ENCODE measurements around the gene NDUFA11. TPM values are rescaled to one million over a fixed set of nuclear protein-coding genes. Genes with fewer than 3 reads are reported as not detected.
A peak's percentile ranks its signal among the peaks of the same experiment; 100 is the strongest.
"Not testable (repeated sequence)": the region's sequence is repeated elsewhere in the genome, so short reads cannot be mapped to it uniquely, and the experiment has no call there.

Gene NDUFA11
- polyA plus RNA-seq, 2 donors, result 328 to 390 TPM

- Histone ChIP-seq H3K4me3 (ENCODE audit: low read depth in 1 of 2, low read length in 2 of 2) (peak overlapping the region in 1 of 2 donors; percentile 41), H3K27ac (ENCODE audit: low read depth in 2 of 2, low read length in 1 of 2) (peak overlapping the region; percentile 89 to 99), H3K27me3 (ENCODE audit: control insufficient read depth in 1 of 2, insufficient read depth in 2 of 2, low read length in 2 of 2) (no peaks in the 10 kb centered on the region), H3K9me3 (ENCODE audit: control insufficient read depth in 2 of 2, insufficient read depth in 1 of 2, low read depth in 1 of 2, low read length in 1 of 2) (no peaks in the 10 kb centered on the region), H3K4me1 (ENCODE audit: control insufficient read depth in 2 of 2, insufficient read depth in 2 of 2, low read length in 1 of 2) (peaks cover 0 to 3% of the 10 kb centered on the region in 2 donors), H3K36me3 (ENCODE audit: control insufficient read depth in 2 of 2, insufficient read depth in 2 of 2, low read length in 1 of 2) (peaks cover 0 to 2% of the 10 kb centered on the region in 2 donors)
- whole genome bisulfite sequencing, 2 donors, result 62 to 68% methylated on average over 6 of the region's 6 CpGs
Observed at GRCh38 chr19:5850189-5850588, 53.4 kb downstream of the NDUFA11 start.

- WGBS, 2 donors, result 58 to 76% methylated on average over 5 of the region's 5 CpGs
Observed at GRCh38 chr19:5848621-5849020, 55.0 kb downstream of the NDUFA11 start.

GRCh38 chr19:5847846-5848245, 55.7 kb downstream of the NDUFA11 start:
- H3K4me1 ChIP-seq (ENCODE audit: control insufficient read depth in 2 of 2, insufficient read depth in 2 of 2, low read length in 1 of 2); H3K36me3 ChIP-seq (ENCODE audit: control insufficient read depth in 2 of 2, insufficient read depth in 2 of 2, low read length in 1 of 2); H3K27me3 ChIP-seq (ENCODE audit: control insufficient read depth in 1 of 2, insufficient read depth in 2 of 2, low read length in 2 of 2); H3K9me3 ChIP-seq (ENCODE audit: control insufficient read depth in 2 of 2, insufficient read depth in 1 of 2, low read depth in 1 of 2, low read length in 1 of 2): not testable (repeated sequence)
- 69 to 81% methylated on average over 10 of the region's 10 CpGs for WGBS, 2 donors
- Histone ChIP-seq H3K27ac (ENCODE audit: low read depth in 2 of 2, low read length in 1 of 2) (peak overlapping the region; percentile 8 to 65), H3K4me3 (ENCODE audit: low read depth in 1 of 2, low read length in 2 of 2) (peak overlapping the region; percentile 18 to 41)

More at GRCh38 chr19:5848621-5849020, 55.0 kb downstream of the NDUFA11 start:
- Histone ChIP-seq H3K27ac (ENCODE audit: low read depth in 2 of 2, low read length in 1 of 2) (peak overlapping the region; percentile 38 to 61), H3K4me3 (ENCODE audit: low read depth in 1 of 2, low read length in 2 of 2) (peak overlapping the region; percentile 10 to 41)
- not testable (repeated sequence) for H3K27me3 ChIP-seq (ENCODE audit: control insufficient read depth in 1 of 2, insufficient read depth in 2 of 2, low read length in 2 of 2); H3K9me3 ChIP-seq (ENCODE audit: control insufficient read depth in 2 of 2, insufficient read depth in 1 of 2, low read depth in 1 of 2, low read length in 1 of 2); H3K4me1 ChIP-seq (ENCODE audit: control insufficient read depth in 2 of 2, insufficient read depth in 2 of 2, low read length in 1 of 2); H3K36me3 ChIP-seq (ENCODE audit: control insufficient read depth in 2 of 2, insufficient read depth in 2 of 2, low read length in 1 of 2)

Other genes with a start within 250 kb of the NDUFA11 start
- gene MICOS13, start 223.3 kb downstream of the NDUFA11 start, polyA plus RNA-seq, result 100 to 1,000 TPM in 1 of 2 donors, 10 to 100 TPM in 1; 86.8 to 104 TPM
- 1 to 10 TPM; 3.8 to 4.1 TPM for gene HSD11B1L, start 222.8 kb downstream of the NDUFA11 start, polyA plus RNA-seq
- 1,000 to 10,000 TPM; 1,315 to 1,592 TPM for gene RPL36, start 213.5 kb downstream of the NDUFA11 start, polyA plus RNA-seq
- gene LONP1, start 183.6 kb downstream of the NDUFA11 start, polyA plus RNA-seq, result 10 to 100 TPM; 19.3 to 36.1 TPM
- not detected for gene CATSPERD, start 183.2 kb downstream of the NDUFA11 start, polyA plus RNA-seq
- gene PRR22, start 119.0 kb downstream of the NDUFA11 start, polyA plus RNA-seq, result 1 to 10 TPM; 3.3 to 8.0 TPM
- 10 to 100 TPM; 32.3 to 53.9 TPM for gene DUS3L, start 112.6 kb downstream of the NDUFA11 start, polyA plus RNA-seq
- 1 to 10 TPM; 2.2 to 2.8 TPM for gene NRTN, start 98.7 kb downstream of the NDUFA11 start, polyA plus RNA-seq
- 10 to 100 TPM; 77.6 to 96.5 TPM for gene FUT6, start 64.1 kb downstream of the NDUFA11 start, polyA plus RNA-seq
- 100 to 1,000 TPM; 121 to 183 TPM for gene FUT3, start 52.3 kb downstream of the NDUFA11 start, polyA plus RNA-seq
- not detected for gene FUT5, start 33.2 kb downstream of the NDUFA11 start, polyA plus RNA-seq
- 1 to 10 TPM; 3.4 to 7.9 TPM for gene VMAC, start 1.1 kb upstream of the NDUFA11 start, polyA plus RNA-seq
- gene CAPS, start 10.5 kb upstream of the NDUFA11 start, polyA plus RNA-seq, result 10 to 100 TPM in 1 of 2 donors, 1 to 10 TPM in 1; 8.0 to 18.7 TPM
- gene RANBP3, start 74.3 kb upstream of the NDUFA11 start, polyA plus RNA-seq, result 10 to 100 TPM; 25.0 to 34.4 TPM
- 1 to 10 TPM; 5.3 to 8.8 TPM for gene RFX2, start 206.7 kb upstream of the NDUFA11 start, polyA plus RNA-seq
- under 1 TPM in 1 of 2 donors, not detected in 1; 0.12 TPM for gene ACSBG2, start 231.9 kb upstream of the NDUFA11 start, polyA plus RNA-seq

Measured in esophagus (tissue), 2 donors.